PC-3 (cell line): Measurements from ENCODE around the gene ZNF804A. TPM values are rescaled to one million over a fixed set of nuclear protein-coding genes. Genes with fewer than 3 reads are reported as not detected.

Source experiments
- ATAC-seq: fragments of 200-7000 bp; cut with Tn5 transposase; 2 replicates; pipeline ENCODE4 v1.9.1; 2020; ENCODE audit warnings: mild to moderate bottlenecking, moderate library complexity
- BruUV-seq: library from RNA; stranded (reverse); fragments of 400-500 nt; replicated peaks from 2 replicates; lab custom pipeline; 2021; lab: Mats Ljungman, UMichigan
- CTCF ChIA-PET: fragments of 300-600 bp; sonication (Branson Sonifier 250); formaldehyde crosslinking; loops from one replicate; lab custom pipeline; 2022; ENCODE audit warnings: antibody characterized with exemption; lab: Charles Lee
- POLR2A ChIA-PET: fragments of 300-600 bp; sonication (Branson Sonifier 250); formaldehyde crosslinking; loops from one replicate; lab custom pipeline; 2022; ENCODE audit warnings: antibody characterized with exemption; ENCODE audit not compliant: unreplicated experiment; lab: Charles Lee
- DNase-seq: peaks from one replicate; pipeline ENCODE4 v3.0.0-alpha.2; 2015
- H2AFZ ChIP-seq: fragments of 300-600 bp; sonication (generic); 2 replicates; pipeline ENCODE4 v1.6.0; 2016; ENCODE audit warnings: antibody characterized with exemption, low read length
- H3F3A ChIP-seq: fragments of 300-600 bp; sonication (generic); one replicate; pipeline ENCODE4 v1.6.0; 2017; ENCODE audit warnings: antibody characterized with exemption, low read length, control low read depth, mild to moderate bottlenecking; ENCODE audit not compliant: unreplicated experiment
- H3K27ac ChIP-seq: fragments of 300-600 bp; sonication (generic); 2 replicates; pipeline ENCODE4 v1.5.1; 2016; ENCODE audit warnings: mild to moderate bottlenecking, low read length
- H3K27me3 ChIP-seq: fragments of 300-600 bp; sonication (generic); 2 replicates; pipeline ENCODE4 v1.6.1; 2016; ENCODE audit warnings: low read length, mixed read lengths
- H3K36me3 ChIP-seq: fragments of 300-600 bp; sonication (generic); 2 replicates; pipeline ENCODE4 v1.6.1; 2016; ENCODE audit warnings: low read depth, mixed run types, low read length, mixed read lengths
- H3K4me1 ChIP-seq: fragments of 300-600 bp; sonication (generic); 2 replicates; pipeline ENCODE4 v1.5.1; 2016; ENCODE audit warnings: low read length; ENCODE audit not compliant: insufficient read depth
- H3K4me2 ChIP-seq: fragments of 300-600 bp; sonication (generic); 2 replicates; pipeline ENCODE4 v1.6.0; 2016; ENCODE audit warnings: low read length
- H3K4me3 ChIP-seq: fragments of 300-600 bp; sonication (generic); 2 replicates; pipeline ENCODE4 v1.5.1; 2016; ENCODE audit warnings: mild to moderate bottlenecking, low read length, mixed read lengths
- H3K79me2 ChIP-seq: fragments of 300-600 bp; sonication (generic); 2 replicates; pipeline ENCODE4 v1.6.1; 2017; ENCODE audit warnings: low read length, mixed read lengths
- H3K9ac ChIP-seq: fragments of 300-600 bp; sonication (generic); 2 replicates; pipeline ENCODE4 v1.6.0; 2016; ENCODE audit warnings: mild to moderate bottlenecking, low read length
- H3K9me2 ChIP-seq: fragments of 300-600 bp; sonication (generic); replicated peaks from 2 replicates; pipeline ENCODE4 v1.6.1; 2016; ENCODE audit warnings: mixed run types, low read length, mixed read lengths
- H3K9me3 ChIP-seq: fragments of 300-600 bp; sonication (generic); 2 replicates; pipeline ENCODE4 v1.6.1; 2016; ENCODE audit warnings: low read length, mixed read lengths
- H4K20me1 ChIP-seq: fragments of 300-600 bp; sonication (generic); 2 replicates; pipeline ENCODE4 v1.6.1; 2016; ENCODE audit warnings: low read length, mixed read lengths
- EZH2 ChIP-seq: fragments of 300-600 bp; sonication (generic); IDR thresholded peaks from one replicate; pipeline ENCODE4 v1.6.1; 2017; ENCODE audit warnings: antibody characterized with exemption, mild to moderate bottlenecking, low read length; ENCODE audit not compliant: unreplicated experiment
- EZH2phosphoT487 ChIP-seq: fragments of 300-600 bp; sonication (generic); IDR thresholded peaks from 2 replicates; pipeline ENCODE4 v1.6.1; 2018; ENCODE audit warnings: mild to moderate bottlenecking, antibody characterized with exemption, low read length, borderline replicate concordance
- intact Hi-C: fragments of 100-400 bp; cut with micrococcal nuclease; formaldehyde crosslinking; loops from 2 replicates; pipeline ENCODE4 v1.9.0; 2023
- total RNA-seq: library from RNA; depleted of rRNA; stranded (reverse); fragments of >200 nt; gene quantifications from 2 replicates; pipeline ENCODE4 v1.2.3, GENCODE V29; 2014
- TF ChIP-seq, protein P1 (sequence below): fragments of 300-600 bp; sonication (generic); conservative IDR thresholded peaks from 2 replicates; pipeline ENCODE4 v1.5.1; 2017; ENCODE audit warnings: antibody characterized with exemption, low read depth, mild to moderate bottlenecking, low read length

The ZNF804A gene
- total RNA-seq, 1 experiment from 2014 or later, result 1.9 TPM

- H3K9me3 ChIP-seq, result no peaks in the 10 kb centered on the region
- no peak overlapping the region for H3K4me2 ChIP-seq
- H3K27ac ChIP-seq, result no peak overlapping the region
- TF ChIP-seq EZH2 (no peak), EZH2phosphoT487 (no peak)
- TF ChIP-seq, protein P1, sequence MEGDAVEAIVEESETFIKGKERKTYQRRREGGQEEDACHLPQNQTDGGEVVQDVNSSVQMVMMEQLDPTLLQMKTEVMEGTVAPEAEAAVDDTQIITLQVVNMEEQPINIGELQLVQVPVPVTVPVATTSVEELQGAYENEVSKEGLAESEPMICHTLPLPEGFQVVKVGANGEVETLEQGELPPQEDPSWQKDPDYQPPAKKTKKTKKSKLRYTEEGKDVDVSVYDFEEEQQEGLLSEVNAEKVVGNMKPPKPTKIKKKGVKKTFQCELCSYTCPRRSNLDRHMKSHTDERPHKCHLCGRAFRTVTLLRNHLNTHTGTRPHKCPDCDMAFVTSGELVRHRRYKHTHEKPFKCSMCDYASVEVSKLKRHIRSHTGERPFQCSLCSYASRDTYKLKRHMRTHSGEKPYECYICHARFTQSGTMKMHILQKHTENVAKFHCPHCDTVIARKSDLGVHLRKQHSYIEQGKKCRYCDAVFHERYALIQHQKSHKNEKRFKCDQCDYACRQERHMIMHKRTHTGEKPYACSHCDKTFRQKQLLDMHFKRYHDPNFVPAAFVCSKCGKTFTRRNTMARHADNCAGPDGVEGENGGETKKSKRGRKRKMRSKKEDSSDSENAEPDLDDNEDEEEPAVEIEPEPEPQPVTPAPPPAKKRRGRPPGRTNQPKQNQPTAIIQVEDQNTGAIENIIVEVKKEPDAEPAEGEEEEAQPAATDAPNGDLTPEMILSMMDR, result no peak
- ChIA-PET CTCF (no interaction called here), POLR2A (no interaction called here)
- H3K4me3 ChIP-seq, result no peak overlapping the region
- H3K4me1 ChIP-seq, result no peaks in the 10 kb centered on the region
- BruUV-seq, result no TSS peak
- intact Hi-C loops, result no loop called here
- no peak for DNase-seq
- H4K20me1 ChIP-seq, result no peaks in the 10 kb centered on the region
- no peak overlapping the region for H3K9ac ChIP-seq
- no peaks in the 10 kb centered on the region for H3K36me3 ChIP-seq
- H3K27me3 ChIP-seq, result no peaks in the 10 kb centered on the region
- no peaks in the 10 kb centered on the region for H3K79me2 ChIP-seq
- no peak for ATAC-seq
- no peak overlapping the region for H2AFZ ChIP-seq
- H3K9me2 ChIP-seq, result no peaks in the 10 kb centered on the region
- H3F3A ChIP-seq, result no peaks in the 10 kb centered on the region
Measured at GRCh38 chr2:184851576-184851975, 253.2 kb downstream of the ZNF804A start.

DNA sequence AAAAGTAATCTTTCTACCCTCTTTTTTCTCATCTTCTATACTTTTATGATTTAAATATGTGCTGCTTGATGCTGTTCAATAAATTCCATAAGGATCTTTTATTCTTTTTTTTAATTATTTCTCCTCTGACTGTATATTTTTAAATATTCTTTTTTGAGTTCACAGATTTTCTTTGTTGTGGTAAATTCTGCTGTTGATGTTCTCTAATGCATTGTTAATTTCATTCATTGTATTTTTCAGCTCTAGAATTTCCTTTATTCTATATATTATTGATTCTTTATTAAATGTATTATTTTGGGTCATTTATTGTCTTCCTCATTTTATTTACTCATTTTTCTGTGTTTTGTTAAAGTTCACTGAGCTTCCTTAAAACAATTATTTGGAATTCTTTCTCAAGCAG is 260.9 kb downstream of the ZNF804A start:
- Histone ChIP-seq H4K20me1 (no peaks in the 10 kb centered on the region), H3K9me3 (no peaks in the 10 kb centered on the region), H3K27ac (no peak overlapping the region), H3K79me2 (no peaks in the 10 kb centered on the region), H2AFZ (no peak overlapping the region), H3K9me2 (no peaks in the 10 kb centered on the region), H3F3A (no peaks in the 10 kb centered on the region), H3K9ac (no peak overlapping the region), H3K27me3 (no peaks in the 10 kb centered on the region), H3K4me3 (no peak overlapping the region), H3K4me1 (no peaks in the 10 kb centered on the region), H3K4me2 (no peak overlapping the region), H3K36me3 (no peaks in the 10 kb centered on the region)
- TF ChIP-seq EZH2, result no peak
- no peak for TF ChIP-seq EZH2phosphoT487
- TF ChIP-seq, protein P1, result no peak
- CTCF ChIA-PET, result no interaction called here
- intact Hi-C loops, result no loop called here
- no peak for ATAC-seq
- no peak for DNase-seq
- no TSS peak for BruUV-seq
- POLR2A ChIA-PET, result no interaction called here

DNA sequence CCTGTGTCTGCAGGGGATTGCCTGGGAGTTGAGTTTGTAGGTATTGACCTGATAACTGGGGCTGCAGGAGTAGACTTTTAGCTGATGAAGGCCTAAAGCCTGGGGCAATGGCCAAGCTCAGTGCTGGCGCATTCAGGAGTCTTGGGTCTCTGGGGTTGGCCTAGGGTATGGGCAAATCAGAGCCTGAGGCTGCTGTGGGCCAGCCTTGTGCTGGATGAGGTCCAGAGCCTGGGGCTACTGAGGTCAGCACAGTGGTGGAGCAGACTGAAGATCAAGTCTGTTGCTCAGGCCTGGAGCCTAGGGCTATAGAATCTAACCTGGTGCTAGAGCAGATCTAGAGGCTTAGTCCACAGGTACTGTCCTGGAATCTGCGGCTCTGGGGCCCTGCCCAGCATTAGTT is 262.4 kb downstream of the ZNF804A start:
- ChIA-PET POLR2A (no interaction called here), CTCF (no interaction called here)
- no peaks in the 10 kb centered on the region for H4K20me1 ChIP-seq
- H2AFZ ChIP-seq, result no peak overlapping the region
- no peaks in the 10 kb centered on the region for H3K27me3 ChIP-seq
- DNase-seq, result no peak
- H3K9ac ChIP-seq, result no peak overlapping the region
- no peak overlapping the region for H3K4me2 ChIP-seq
- H3K36me3 ChIP-seq, result no peaks in the 10 kb centered on the region
- H3K9me2 ChIP-seq, result no peaks in the 10 kb centered on the region
- no peak overlapping the region for H3K27ac ChIP-seq
- H3K4me1 ChIP-seq, result peaks cover 9% of the 10 kb centered on the region
- no peak overlapping the region for H3K4me3 ChIP-seq
- intact Hi-C loops, result no loop called here
- H3F3A ChIP-seq, result no peaks in the 10 kb centered on the region
- no peaks in the 10 kb centered on the region for H3K79me2 ChIP-seq
- TF ChIP-seq EZH2 (no peak), EZH2phosphoT487 (no peak)
- TF ChIP-seq, protein P1, result no peak
- H3K9me3 ChIP-seq, result no peaks in the 10 kb centered on the region
- BruUV-seq, result no TSS peak
- no peak for ATAC-seq
